Endothelial cell of umbilical vein (primary cell): Measurements from ENCODE around the gene CIDEB. TPM values are rescaled to one million over a fixed set of nuclear protein-coding genes. Genes with fewer than 3 reads are reported as not detected.

Experiments
- BruUV-seq: library from RNA; stranded (reverse); fragments of 400-500 nt; replicated peaks from 2 replicates; lab custom pipeline; 2021; lab: Mats Ljungman, UMichigan
- CTCF ChIA-PET: fragments of 300-600, 350-600 bp; sonication (Branson Sonifier 250); formaldehyde crosslinking; loops from one replicate; lab custom pipeline; 2021; ENCODE audit warnings: antibody characterized with exemption, inconsistent platforms; lab: Charles Lee
- POLR2A ChIA-PET: fragments of 300-600, 350-600 bp; sonication (Branson Sonifier 250); formaldehyde crosslinking; loops from one replicate; lab custom pipeline; 2021; ENCODE audit warnings: antibody characterized with exemption, inconsistent platforms; lab: Charles Lee
- DNase-seq: peaks from one replicate; pipeline ENCODE4 v3.0.0-alpha.2; 2011; ENCODE audit warnings: low read depth, low spot score
- FAIRE-seq: peaks from 2 replicates; lab custom pipeline; 2011; peaks lifted over from hg19 to GRCh38; lab: Jason Lieb, UNC
- H2AFZ ChIP-seq: 2 replicates; pipeline ENCODE4 v1.6.0; 2012; ENCODE audit warnings: low read depth, low read length, control low read depth, inconsistent platforms
- H3K27ac ChIP-seq: 2 replicates; pipeline ENCODE4 v1.5.1; 2011; ENCODE audit warnings: low read depth, mild to moderate bottlenecking, control low read depth, low read length, moderate library complexity; ENCODE audit not compliant: insufficient read depth
- H3K27me3 ChIP-seq, 2 experiments: 2 replicates each; pipeline versions ENCODE4 v1.6.0 to v1.6.1; 2011; ENCODE audit warnings: low read length in 2 of 2, mixed read lengths in 1 of 2; ENCODE audit not compliant: control insufficient read depth in 2 of 2, insufficient read depth in 2 of 2
- H3K36me3 ChIP-seq, 2 experiments: 2 replicates in 1 of 2; 3 replicates in 1 of 2; pipeline ENCODE4 v1.5.1; 2011; ENCODE audit warnings: low read length in 2 of 2, mild to moderate bottlenecking in 1 of 2, moderate library complexity in 1 of 2; ENCODE audit not compliant: control insufficient read depth in 2 of 2, insufficient read depth in 2 of 2; ENCODE audit errors: extremely low read depth in 1 of 2
- H3K4me1 ChIP-seq: 3 replicates; pipeline ENCODE4 v1.5.1; 2011; ENCODE audit warnings: mild to moderate bottlenecking, low read length; ENCODE audit not compliant: control insufficient read depth, insufficient read depth; ENCODE audit errors: extremely low read depth
- H3K4me2 ChIP-seq: 2 replicates; pipeline ENCODE4 v1.6.1; 2011; ENCODE audit warnings: low read length, control low read depth, mixed read lengths; ENCODE audit not compliant: insufficient read depth
- H3K4me3 ChIP-seq, 3 experiments: fragments of 200-600 bp in 1 of 3; sonication (generic), shearing (Covaris generic) in 1 of 3; replicated peaks in 1 of 3; 2 replicates each; pipeline ENCODE4 v1.5.1; 2011 to 2016; ENCODE audit warnings: control low read depth in 3 of 3, low read length in 3 of 3, mild to moderate bottlenecking in 2 of 3, inconsistent platforms in 1 of 3, low read depth in 1 of 3, moderate library complexity in 1 of 3; ENCODE audit not compliant: insufficient read depth in 1 of 3
- H3K79me2 ChIP-seq: 2 replicates; pipeline ENCODE4 v1.6.0; 2012; ENCODE audit warnings: low read length, inconsistent platforms; ENCODE audit not compliant: control insufficient read depth, insufficient read depth
- H3K9ac ChIP-seq: replicated peaks from 2 replicates; pipeline ENCODE3; 2011; ENCODE audit warnings: low read length, control low read depth; ENCODE audit not compliant: insufficient read depth; ENCODE audit errors: extremely low read depth
- H3K9me1 ChIP-seq: replicated peaks from 3 replicates; pipeline ENCODE4 v1.6.0; 2011; ENCODE audit warnings: mild to moderate bottlenecking, low read length; ENCODE audit not compliant: control insufficient read depth, insufficient read depth; ENCODE audit errors: extremely low read depth
- H3K9me3 ChIP-seq: replicated peaks from 2 replicates; pipeline ENCODE4 v1.5.1; 2012; ENCODE audit warnings: low read length, inconsistent platforms; ENCODE audit not compliant: control insufficient read depth, insufficient read depth
- H4K20me1 ChIP-seq: replicated peaks from 2 replicates; pipeline ENCODE3; 2011; ENCODE audit warnings: mild to moderate bottlenecking, low read length; ENCODE audit not compliant: control insufficient read depth, insufficient read depth; ENCODE audit errors: extremely low read depth
- EZH2 ChIP-seq: IDR thresholded peaks from 2 replicates; pipeline ENCODE4 v1.6.1; 2012; ENCODE audit warnings: borderline replicate concordance, low read depth, mild to moderate bottlenecking, moderate library complexity, low read length, inconsistent platforms; ENCODE audit not compliant: severe bottlenecking
- FOS ChIP-seq: IDR thresholded peaks from 2 replicates; pipeline ENCODE4 v1.6.1; 2011; ENCODE audit warnings: mild to moderate bottlenecking, low read length, moderate library complexity, borderline replicate concordance; ENCODE audit not compliant: insufficient read depth
- GATA2 ChIP-seq: IDR thresholded peaks from 2 replicates; pipeline ENCODE4 v1.7.0; 2011; ENCODE audit warnings: low read depth, mild to moderate bottlenecking, moderate library complexity, mixed read lengths, low read length; ENCODE audit not compliant: insufficient read length, insufficient read depth
- JUN ChIP-seq: IDR thresholded peaks from 2 replicates; pipeline ENCODE4 v1.6.1; 2011; ENCODE audit warnings: borderline replicate concordance, low read depth; ENCODE audit not compliant: insufficient read length, insufficient read depth
- MYC ChIP-seq: IDR thresholded peaks from one replicate; pipeline ENCODE4 v1.6.1; 2011; ENCODE audit warnings: mild to moderate bottlenecking, low read depth, low read length
- POLR2A ChIP-seq: IDR thresholded peaks from 2 replicates; pipeline ENCODE4 v1.6.1; 2012; ENCODE audit warnings: low read depth, mild to moderate bottlenecking, control low read depth, low read length
- POLR2AphosphoS5 ChIP-seq: IDR thresholded peaks from 2 replicates; pipeline ENCODE4 v1.6.1; 2012; ENCODE audit warnings: low read depth, mild to moderate bottlenecking, control low read depth, low read length, moderate library complexity; ENCODE audit not compliant: insufficient read depth
- dilution Hi-C: fragments of 300-500 bp; cut with MboI; formaldehyde crosslinking; loops from one replicate; pipeline ENCODE4 v1.15.0; 2019; ENCODE audit warnings: low sequenced_read_pairs; ENCODE audit not compliant: extremely low pct_ligation_motif_present
- intact Hi-C: fragments of 100-400 bp; cut with micrococcal nuclease; formaldehyde crosslinking; loops from one replicate; pipeline ENCODE4 v1.10.0; 2022
- polyA plus RNA-seq, 4 experiments: library from polyadenylated mRNA; depleted of rRNA in 3 of 4; stranded (reverse) in 3 of 4; unstranded in 1 of 4; fragments of >200 nt; gene quantifications; 2 replicates each; pipeline versions ENCODE4 v1.2.1 to v1.2.3, GENCODE V29; 2011 to 2012; ENCODE audit warnings: missing spikeins in 1 of 4
- total RNA-seq: library from RNA; stranded (reverse); gene quantifications from 2 replicates; pipeline ENCODE4 v1.2.3, GENCODE V29; 2021
- TF ChIP-seq, protein P1 (sequence below), 2 donors: IDR thresholded peaks; 1 replicate in 1 of 2; 2 replicates in 1 of 2; pipeline ENCODE4 v1.5.1; 2011; ENCODE audit warnings: low read length in 2 of 2, mild to moderate bottlenecking in 2 of 2, moderate library complexity in 2 of 2, control low read depth in 1 of 2, inconsistent platforms in 1 of 2, low read depth in 1 of 2; ENCODE audit not compliant: insufficient read depth in 1 of 2; ENCODE audit errors: extremely low read depth in 1 of 2
- TF ChIP-seq, protein P2 (sequence below): IDR thresholded peaks from 2 replicates; pipeline ENCODE4 v1.6.1; 2011; ENCODE audit not compliant: insufficient read depth, insufficient read length

The CIDEB gene
- total and polyA plus RNA-seq, 2 donors (not counting 3 experiments of a cell fraction or from before 2014, with no cell fraction given): 5.2 to 7.2 TPM

DNA sequence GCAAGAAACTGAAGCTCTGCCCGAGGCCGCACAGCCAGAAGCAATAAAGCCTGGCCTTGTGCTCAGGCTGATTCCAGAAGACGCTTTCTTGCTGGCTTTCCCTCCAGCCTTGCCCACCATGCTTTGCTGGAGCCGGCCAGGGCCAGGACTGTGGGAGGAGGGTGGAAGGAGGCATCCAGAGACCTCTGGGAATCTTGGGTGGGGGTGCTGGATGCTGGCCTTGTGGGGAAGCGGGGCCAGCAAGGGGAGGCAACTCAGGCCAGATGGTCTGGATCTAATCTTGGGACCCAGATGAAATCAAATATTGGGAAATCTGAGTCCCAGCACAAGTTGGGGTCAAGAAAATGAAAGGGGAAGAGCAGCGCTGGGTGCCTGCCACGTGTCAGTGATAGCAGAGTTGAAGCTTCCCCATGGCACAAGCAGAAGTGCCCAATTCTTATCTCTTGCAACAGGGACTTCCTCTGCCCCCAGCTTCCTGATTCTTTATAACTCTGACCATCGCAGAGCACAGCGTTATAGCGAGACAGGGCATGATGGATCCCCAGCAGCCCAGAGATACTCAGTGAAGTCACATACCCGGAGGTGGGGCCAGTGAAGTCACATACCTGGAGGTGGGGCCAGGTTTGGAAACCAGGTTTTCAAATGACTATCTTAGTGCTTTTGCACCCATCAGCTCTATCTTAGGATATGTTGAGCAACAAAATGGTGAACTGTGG is 30.0 kb downstream of the CIDEB start:
- TF ChIP-seq MYC (no peak), JUN (no peak), POLR2A (no peak), FOS (no peak), POLR2AphosphoS5 (no peak), GATA2 (no peak), EZH2 (no peak)
- TF ChIP-seq, protein P1, sequence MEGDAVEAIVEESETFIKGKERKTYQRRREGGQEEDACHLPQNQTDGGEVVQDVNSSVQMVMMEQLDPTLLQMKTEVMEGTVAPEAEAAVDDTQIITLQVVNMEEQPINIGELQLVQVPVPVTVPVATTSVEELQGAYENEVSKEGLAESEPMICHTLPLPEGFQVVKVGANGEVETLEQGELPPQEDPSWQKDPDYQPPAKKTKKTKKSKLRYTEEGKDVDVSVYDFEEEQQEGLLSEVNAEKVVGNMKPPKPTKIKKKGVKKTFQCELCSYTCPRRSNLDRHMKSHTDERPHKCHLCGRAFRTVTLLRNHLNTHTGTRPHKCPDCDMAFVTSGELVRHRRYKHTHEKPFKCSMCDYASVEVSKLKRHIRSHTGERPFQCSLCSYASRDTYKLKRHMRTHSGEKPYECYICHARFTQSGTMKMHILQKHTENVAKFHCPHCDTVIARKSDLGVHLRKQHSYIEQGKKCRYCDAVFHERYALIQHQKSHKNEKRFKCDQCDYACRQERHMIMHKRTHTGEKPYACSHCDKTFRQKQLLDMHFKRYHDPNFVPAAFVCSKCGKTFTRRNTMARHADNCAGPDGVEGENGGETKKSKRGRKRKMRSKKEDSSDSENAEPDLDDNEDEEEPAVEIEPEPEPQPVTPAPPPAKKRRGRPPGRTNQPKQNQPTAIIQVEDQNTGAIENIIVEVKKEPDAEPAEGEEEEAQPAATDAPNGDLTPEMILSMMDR (IDR thresholded peaks at IDR 0.05; ENCODE audit: extremely low read depth in 1 of 2, insufficient read depth in 1 of 2, low read depth in 1 of 2, low read length in 2 of 2): no peak
- TF ChIP-seq, protein P2, sequence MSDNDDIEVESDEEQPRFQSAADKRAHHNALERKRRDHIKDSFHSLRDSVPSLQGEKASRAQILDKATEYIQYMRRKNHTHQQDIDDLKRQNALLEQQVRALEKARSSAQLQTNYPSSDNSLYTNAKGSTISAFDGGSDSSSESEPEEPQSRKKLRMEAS: no peak
- no peak for DNase-seq
- Histone ChIP-seq H3K36me3 (no peaks in the 10 kb centered on the region), H3K27ac (no peak overlapping the region), H3K79me2 (no peaks in the 10 kb centered on the region), H3K4me2 (no peak overlapping the region), H2AFZ (no peak overlapping the region), H3K27me3 (no peaks in the 10 kb centered on the region), H3K9me3 (no peaks in the 10 kb centered on the region), H3K9me1 (no peaks in the 10 kb centered on the region), H3K4me3 (no peak overlapping the region), H4K20me1 (no peaks in the 10 kb centered on the region), H3K9ac (no peak overlapping the region), H3K4me1 (no peaks in the 10 kb centered on the region)
- POLR2A ChIA-PET: interaction anchor here (0.6 kb wide), 1 partner anchor 34 kb away, joined by 8 read pairs; no protein-coding TSS in a partner anchor
- intact Hi-C loops (no loop called here), dilution Hi-C loops (no loop called here)
- FAIRE-seq: no peak
- no TSS peak for BruUV-seq
- CTCF ChIA-PET: interaction anchor here (0.9 to 1.0 kb wide), 3 partner anchors 19 to 30 kb away, joined by 3 to 4 read pairs (median 3); partner anchors contain the start of gene CIDEB
